C4-2B (cell line): Measurements from ENCODE around the gene VTI1A.

Experiments used
- CTCF ChIP-seq: fragments of 450-650 bp; conservative IDR thresholded peaks from 2 replicates; pipeline ENCODE4 v1.5.1; 2017; ENCODE audit warnings: mild to moderate bottlenecking
- ZFX ChIP-seq: fragments of 450-650 bp; IDR thresholded peaks from 2 replicates; pipeline ENCODE4 v1.6.1; 2017

DNA sequence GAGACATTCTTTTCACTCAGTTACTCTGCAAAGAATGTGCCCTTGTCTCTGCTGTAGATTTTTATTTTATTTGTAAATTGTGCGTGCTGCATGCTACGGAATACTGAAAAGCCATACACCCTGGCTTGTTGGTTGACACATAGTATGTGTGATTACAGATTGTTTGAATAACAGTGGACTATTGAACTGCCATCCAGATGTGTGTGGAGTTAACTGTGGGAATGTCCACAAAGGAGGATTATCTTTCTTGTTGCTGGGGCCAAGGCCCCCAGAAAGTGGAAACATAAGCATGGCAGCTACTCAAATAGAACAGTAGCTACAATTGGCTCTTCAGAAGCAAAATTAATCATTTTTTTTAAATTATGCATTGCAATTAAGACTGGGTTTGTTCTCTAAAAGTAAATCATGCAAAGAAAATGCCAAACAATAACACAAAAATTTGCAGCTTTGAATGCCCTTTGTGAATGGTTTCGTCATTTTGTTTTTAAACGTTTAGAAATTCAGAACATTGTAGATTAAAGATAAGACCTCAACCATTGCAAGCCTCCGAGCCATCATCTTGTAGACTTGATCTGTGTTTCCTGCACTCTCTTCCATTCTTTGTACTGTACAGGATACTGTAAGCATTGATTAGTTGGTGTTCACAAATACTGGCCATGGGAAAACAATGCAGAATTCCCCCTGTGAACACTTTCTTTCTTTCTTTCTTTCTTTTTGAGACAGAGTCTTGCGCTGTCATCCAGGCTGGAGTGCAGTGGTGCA is 292.8 kb downstream of the VTI1A start:
- TF ChIP-seq CTCF (no peak), ZFX (no peak)
